Dedifferentiated amniotic fluid mesenchymal stem cell (primary cell): Measurements from ENCODE around the gene WDR37.
"Not testable (repeated sequence)": the region's sequence is repeated elsewhere in the genome, so short reads cannot be mapped to it uniquely, and the experiment has no call there.

Source experiments
- DNase-seq: peaks from one replicate; pipeline ENCODE4 v3.0.0-alpha.2; 2016; ENCODE audit errors: extremely low spot score

The WDR37 gene

DNA sequence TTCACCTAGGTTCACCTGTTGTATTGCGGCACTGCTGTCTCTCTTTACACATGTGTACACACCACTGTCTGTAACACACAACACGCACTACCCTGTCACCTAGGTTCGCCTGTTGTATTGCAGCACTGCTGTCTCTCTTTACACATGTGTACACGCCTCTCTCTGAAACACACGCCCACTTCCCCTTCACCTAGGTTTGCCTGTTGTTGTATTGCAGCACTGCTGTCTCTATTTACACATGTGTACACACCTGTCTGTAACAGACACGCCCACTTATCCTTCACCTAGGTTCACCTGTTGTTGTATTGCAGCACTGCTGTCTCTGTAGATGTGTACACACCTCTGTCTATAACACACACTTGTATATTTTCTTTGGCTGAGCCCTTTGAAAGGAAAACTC, 51.5 kb downstream of the WDR37 start:
- no peak for DNase-seq

DNA sequence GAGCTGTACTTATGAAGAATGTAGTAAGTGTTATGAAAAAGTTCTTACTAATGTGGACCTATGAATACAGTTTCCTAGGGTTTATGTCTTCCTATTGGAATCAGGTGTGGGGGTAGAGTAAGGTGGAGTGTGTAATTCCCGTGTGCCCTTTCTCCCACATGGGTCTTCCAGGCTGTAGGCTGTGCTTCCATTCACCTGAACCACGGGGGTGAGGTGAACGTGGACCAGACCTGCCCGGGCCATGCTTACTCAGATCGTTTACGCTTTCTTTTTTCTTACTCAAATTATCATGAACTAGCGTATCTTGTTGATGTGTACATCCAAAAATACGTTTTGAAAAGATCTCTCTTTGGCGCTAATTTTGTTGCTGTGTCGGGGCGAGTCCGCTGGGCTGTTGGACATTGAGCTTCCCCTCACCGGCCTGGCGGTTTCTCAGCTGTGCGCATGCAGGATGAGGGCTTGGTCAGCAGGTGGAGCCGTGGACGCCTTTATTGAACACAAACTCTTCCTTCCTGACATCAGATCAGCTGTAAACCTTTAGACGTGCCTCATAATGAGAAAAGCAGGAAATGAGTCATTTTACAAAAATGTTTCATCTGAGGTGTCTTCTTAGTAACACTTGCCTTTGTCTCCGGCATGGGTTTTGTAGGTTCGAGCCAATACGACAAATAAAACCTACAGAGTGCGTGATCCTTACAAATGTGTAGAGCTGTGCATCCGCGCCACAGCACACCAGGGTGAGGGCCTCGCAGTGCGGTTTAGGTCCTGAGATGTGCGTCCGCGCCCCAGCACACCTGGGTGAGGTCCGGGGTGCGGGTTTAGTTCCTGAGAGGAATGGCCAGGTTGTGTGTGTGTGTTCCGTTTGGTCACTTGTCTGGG, 53.8 kb downstream of the WDR37 start:
- DNase-seq = no peak

DNA sequence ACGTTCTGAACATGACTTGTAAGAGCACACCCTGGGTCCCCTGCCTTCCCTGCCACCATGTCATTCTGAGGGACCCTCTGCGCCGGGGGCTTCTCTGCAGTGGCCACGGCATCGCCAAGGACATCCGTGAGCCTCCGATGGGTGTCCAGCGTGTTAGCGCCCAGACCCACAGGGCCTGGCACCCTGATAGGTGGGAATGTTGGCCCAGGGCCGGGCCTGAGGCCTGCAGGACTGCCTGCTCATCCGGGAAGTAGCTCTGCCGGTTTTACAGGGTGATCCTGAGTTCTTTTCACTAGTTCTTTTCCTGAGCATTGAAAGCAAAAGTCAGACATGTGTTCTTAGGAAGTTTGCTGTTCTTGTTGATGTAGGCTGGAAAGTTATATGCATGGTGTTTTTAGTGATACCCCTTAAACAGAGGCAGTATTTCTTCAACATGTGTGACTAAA, 54.5 kb downstream of the WDR37 start:
- no peak for DNase-seq

DNA sequence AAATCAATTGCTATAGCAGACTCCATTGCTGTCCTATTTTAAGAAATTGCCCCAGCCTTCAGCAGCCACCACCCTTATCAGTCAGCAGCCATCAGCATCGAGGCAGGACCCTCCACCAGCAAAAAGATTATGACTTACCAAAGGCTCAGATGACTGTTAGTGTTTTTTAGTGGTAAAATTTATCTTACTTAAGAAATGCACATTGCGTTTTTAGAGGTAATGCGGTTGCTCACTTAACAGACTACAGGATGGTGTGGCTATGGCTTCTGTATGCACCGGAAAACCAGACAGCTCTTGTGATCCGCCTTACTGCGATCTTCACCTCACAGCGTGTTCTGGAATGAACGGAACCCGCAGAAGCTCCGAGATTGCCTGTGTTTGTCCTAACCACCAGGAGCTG, 58.1 kb downstream of the WDR37 start:
- DNase-seq = no peak

DNA sequence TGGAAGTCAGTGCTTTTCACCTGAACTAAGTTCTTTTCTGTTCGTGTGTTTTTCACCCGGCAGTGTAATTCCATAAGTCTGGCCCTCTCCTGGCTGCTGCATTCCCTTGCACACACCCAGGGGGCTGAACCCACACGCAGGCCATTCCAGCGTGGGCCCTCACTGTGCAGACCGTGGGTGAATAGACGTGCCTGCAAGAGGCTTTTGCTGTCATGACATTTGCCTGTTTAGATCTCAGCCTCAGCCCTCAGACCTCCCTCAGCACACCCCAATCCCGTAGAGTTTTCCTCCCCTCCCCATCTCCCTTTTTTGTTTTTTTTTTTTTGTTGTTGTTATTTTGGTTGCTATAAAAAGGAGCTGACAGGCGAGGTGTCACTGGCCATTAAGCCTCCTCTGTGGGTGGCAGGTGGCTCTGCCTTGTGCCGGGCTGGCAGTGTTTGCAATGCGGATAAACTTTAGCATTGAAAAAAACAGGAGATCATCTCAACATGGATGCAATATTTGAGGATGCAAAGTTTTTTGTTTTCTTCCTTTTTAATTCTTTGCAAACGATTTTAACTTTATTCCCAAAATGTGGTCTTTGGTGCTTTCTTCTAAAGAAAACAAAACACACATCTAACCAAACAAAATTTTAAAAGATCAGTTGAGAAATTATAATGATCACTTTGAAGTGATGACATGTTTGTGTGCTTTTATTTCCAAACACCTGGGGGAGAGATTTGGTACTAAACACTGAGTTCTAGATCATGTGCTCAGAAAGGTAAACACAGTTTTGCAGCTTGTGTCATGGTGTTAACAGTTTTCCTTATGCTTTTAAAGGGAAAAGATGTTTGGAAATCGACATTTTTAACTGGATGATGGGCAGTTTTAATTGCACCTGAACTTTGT, 58.8 kb downstream of the WDR37 start:
- no peak for DNase-seq

DNA sequence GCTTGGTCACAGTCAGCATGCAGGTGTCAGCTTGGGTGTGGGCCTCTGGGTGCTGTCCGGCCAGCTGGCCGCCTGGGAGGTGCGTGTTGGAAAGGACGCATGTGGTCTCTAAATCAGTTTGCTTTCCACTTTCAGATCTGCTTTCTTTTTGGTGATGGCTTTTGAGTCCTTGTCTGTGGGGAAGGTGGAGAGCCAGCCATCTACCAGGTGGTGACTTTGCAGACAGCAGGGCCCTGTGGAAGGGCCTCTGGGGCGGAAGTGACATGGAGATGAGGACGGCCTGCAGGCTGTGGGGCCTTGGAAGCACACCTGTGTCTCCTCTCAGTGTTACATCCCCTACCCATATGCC, 59.4 kb downstream of the WDR37 start:
- no peak for DNase-seq

DNA sequence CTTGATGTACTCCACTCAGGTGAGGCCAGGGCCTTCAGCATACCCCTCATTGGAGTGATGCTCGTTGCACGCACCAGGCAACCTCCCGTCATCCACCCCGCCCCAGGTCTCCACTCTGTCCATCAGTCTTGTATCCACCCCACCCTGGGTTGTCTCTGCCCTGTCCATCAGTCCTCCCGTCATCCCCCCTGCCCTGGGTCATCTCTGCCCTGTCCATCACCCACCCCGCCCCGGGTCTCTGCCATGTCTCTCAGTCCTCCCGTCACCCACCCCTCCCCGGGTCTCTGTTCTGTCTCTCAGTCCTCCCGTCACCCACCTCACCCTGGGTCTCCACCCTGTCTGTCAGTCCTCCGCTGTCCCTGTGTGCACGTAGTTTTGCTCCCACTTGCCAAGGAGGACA, 59.9 kb downstream of the WDR37 start:
- DNase-seq = no peak

DNA sequence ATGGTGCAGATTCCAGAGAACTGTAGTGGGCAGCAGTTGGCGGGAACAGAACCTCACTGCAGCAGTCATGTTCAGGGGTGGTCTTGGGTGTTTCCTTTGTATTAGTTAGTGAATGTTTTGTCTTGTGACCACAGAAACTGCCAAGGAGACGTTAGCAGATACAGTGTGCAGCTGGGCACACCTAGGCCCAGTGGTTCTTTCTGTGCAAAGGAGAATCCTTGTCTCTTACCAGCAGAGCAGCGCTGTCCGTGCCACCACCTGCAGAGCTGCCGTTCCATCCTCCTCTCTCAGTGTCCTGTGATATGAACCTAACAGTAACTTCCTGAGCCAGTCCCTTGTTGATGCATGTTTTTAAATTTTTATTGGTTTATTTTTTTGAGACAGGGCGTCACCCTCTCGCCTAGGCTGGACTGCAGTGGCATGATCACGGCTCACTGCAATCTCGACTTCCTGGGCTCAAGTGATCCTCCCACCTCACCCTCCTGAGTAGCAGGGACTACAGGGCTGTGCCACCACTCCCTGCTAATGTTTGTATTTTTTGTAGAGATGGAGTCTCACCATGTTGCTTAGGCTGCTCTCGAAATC, 60.6 kb downstream of the WDR37 start:
- DNase-seq = no peak

DNA sequence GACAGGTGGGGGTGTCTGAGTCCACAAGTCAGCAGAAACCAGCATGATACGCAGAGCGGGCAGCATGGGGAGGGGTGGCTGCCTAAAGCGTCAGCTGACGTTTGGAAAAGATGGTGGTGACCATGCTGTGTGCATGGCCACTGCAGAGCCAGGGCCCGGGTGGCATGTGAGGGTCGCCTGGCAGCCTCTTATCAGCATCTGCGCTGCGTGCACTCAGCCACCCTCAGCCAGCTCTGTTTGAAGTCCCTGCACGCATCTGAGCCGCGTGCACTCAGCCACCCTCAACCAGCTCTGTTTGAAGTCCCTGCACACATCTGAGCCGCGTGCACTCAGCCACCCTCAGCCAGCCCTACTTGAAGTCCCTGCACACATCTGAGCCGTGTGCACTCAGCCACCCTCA, 61.5 kb downstream of the WDR37 start:
- no peak for DNase-seq

DNA sequence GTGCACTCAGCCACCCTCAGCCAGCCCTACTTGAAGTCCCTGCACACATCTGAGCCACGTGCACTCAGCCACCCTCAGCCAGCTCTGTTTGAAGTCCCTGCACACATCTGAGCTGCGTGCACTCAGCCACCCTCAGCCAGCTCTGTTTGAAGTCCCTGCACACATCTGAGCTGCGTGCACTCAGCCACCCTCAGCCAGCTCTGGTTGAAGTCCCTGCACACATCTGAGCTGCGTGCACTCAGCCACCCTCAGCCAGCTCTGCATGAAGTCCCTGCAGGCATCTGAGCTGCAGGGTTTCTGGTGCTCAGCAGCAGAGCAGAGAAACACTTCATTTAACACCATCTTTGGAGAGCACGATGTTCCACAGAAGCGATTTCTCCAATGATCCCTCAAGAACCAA, 62.1 kb downstream of the WDR37 start:
- not testable (repeated sequence) for DNase-seq

DNA sequence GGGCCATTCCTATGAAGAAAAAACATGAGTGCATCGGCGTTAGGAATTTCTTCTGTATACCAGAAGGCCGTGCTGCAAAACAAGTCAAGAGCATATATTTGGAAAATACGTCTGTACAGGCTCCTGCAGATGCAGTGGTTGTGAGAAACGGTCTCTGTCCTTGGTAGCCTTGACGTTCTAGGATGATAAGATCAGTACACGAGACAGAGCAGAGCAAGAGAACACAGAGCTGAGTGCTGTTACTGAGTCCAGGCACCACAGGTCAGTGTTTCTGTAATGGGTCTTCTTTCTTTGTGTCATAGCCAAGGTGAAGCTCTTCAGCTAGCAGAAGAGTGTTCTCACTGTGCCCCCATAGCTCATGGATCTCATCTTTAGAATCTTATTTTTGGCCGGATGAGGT, 62.8 kb downstream of the WDR37 start:
- DNase-seq = no peak

DNA sequence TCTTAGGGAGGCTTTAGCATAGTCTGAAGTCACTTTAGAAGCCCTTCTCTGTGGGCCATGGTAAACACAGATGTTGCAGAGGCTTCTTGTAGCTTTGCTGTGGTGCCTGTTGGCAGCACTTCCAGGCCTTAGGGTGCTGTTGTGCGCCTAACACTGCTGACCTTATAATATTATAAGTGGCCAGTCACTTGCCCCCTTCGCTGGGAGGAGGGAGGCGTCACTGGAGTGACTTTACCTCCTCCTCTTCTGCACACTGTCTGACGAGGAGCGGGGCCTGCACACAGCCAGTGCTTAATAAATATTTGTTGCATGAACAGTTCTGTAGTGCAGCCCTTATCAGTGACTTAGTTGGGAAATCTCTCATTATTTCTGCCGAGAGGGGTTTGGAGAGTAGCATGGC, 63.3 kb downstream of the WDR37 start:
- no peak for DNase-seq

DNA sequence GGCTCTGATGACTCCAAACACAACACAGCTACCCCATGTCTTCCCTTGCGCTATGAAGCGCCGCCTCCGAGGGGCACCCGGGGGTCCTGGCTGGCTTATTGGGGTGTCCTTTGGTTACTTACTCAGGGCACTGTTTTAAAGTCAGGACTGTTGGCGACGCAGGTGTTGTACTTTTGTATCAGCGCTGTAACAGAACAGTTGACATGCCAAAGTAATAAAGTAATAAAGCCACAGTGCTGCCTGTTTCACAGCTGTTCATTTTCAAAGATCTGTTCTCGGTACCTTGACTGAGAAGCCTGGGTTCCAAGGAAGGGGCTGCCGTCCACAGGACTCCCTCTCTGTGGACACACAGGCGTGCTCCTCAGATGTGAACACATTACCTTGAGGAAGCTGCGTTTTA, 64.1 kb downstream of the WDR37 start:
- no peak for DNase-seq

DNA sequence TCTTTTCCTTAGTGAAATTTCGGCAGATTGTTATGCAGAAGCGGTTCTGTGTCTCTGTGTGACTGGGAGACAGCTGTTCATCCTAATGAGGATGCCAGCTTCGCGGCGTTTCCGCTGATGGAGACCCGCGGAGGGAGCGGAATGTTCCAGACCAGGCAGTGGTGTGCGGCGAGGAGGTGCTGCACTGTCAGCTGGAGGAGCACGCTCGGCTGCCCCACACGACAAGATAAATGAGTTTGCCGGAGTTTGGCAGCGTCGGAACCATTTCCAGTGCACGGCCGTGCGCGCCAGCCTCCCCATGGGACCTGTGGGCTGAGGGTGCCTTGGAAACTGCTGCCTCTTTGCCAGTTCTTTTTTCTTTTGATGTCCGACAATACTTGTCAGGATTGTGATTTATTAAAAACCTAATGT, 64.6 kb downstream of the WDR37 start:
- no peak for DNase-seq

DNA sequence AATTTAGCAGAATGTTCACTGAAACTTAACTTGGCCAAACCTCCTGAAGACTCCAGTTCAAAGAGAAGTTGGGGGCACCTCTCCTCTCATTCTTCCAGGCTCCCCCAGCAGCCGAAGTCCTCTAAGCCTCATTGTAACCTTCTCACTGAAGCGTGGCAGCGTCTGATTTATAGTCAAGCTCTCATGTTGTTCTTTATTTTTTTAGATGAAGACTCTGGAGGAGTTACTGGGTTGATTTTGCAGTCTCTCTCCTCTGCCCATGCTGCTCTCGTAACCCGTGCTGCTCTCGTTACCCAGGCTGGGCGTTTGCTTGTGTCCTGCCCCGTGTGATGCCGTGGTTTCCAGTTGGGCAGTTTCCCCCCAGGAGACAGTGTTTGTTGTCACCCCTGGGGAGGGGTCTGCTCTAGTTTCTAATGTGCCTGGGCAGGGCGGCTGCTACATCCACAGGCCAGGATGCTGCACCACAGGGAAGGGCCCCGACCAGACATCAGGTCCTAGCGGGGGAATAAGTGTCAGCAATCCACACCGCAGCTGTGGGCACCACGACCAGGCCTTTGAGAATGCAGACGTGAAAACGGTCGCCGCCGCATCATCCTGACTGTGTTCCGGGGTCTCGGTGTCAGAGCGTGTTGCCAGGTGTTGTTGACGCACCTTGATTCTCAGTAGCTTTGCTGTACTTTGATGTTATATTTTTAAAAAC, 65.2 kb downstream of the WDR37 start:
- no peak for DNase-seq

DNA sequence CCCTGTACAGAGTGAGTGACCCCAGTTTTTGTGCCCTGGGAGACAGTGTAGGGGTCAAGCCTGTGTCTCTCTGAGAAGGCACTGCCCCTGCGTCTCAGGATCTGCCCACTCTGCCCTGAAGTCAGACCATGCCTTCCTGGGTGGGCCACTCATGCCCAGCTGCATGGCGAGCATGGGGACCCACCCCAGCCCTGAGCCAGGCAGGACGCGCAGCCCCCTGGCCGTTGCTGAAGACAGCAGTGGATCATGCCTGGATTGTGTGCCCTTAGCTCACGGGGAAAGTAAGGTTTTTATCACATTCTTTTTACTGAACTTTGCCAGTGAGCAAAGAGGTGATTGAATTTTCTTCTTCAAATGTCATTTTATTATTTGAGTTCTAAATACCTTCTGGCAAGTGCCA, 66.2 kb downstream of the WDR37 start:
- DNase-seq = no peak

DNA sequence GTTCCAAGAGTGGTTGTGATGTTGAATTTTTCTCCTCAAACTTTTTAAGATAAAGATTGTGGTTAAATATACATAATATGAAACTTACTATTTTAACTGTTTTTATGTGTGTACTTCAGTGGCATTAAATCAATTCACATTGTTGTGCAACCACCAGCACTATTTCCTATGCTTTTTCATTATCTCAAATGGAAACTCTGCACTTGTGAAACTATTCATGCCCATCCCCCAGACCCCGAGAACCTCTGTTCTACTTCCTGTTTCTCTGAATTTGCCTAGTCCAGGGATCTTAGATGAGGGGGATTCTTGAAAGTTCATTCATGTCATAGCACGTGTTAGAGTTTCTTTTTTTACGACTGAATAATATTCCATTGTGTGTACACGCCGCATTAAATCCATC, 67.0 kb downstream of the WDR37 start:
- no peak for DNase-seq

DNA sequence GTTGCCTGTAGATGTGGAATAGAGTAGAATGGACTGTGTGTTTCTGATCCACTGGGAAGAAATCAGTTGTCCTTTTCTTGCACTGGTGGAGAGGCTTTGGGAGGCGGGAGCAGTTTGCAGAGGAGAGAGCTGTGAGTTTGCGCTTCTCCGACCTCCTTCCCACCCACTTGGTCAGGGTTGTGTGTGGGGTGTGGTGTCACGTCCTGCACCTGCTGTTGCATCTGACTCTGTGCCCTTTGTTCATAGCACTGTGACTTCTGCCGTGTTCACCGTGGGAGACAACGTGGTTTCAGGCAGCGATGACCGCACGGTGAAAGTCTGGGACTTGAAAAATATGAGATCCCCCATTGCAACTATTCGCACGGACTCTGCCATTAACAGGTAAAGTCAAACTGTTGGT, 67.8 kb downstream of the WDR37 start:
- DNase-seq = no peak

DNA sequence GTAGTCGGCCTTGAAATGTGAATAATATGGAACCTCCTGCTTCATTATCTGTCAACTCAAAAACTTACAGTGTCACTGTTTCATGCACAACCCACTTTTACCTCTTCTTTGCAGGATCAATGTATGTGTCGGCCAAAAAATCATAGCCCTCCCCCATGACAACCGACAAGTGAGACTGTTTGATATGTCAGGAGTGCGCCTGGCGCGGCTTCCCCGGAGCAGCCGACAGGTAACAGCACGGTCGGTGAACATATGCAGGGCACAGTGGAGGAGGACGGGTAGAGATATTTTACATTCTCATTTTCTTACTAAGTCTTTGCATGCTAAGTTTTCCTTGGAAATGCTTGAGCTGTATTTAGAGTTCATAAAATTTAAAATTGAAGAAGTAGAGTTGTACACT, 68.6 kb downstream of the WDR37 start:
- no peak for DNase-seq

DNA sequence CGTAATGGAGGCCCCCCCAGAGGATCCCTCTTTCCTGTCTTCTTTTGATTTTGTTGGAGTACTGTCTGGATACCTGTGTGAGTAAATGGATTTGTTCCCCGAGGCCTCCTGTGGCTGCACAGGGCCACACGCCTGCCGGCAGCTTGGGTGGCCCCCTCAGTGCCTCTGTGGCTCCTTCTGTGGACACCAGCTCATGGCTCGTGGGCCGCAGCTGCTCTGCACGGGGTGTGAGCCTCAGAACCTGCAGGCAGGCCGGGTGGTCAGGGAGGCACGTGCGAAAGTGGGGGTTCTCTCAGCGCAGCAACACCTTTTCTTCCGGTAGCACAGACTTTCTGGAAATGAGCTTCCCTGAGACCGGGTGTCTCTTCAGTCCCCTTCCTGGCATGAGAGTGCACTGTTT, 70.3 kb downstream of the WDR37 start:
- no peak for DNase-seq

DNA sequence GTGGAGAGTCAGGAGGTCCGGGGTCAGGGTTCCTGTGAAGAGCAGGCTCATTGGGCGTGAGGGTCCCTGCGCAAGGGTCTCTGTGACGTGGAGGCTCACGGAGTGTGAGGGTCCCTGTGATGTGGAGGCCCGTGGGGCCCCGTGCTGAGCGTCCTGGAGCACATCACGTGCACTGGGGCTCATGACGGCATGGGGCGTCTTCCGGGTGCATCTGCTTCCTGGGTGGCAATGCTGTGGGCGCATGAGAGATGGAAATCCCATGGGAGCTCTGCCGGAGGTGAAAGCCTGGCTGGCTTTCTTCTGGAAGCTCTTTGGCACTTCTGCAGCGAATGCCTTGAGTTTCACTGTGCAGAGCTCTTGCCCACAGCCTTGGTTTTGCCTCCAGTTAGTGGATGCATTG, 71.4 kb downstream of the WDR37 start:
- no peak for DNase-seq

DNA sequence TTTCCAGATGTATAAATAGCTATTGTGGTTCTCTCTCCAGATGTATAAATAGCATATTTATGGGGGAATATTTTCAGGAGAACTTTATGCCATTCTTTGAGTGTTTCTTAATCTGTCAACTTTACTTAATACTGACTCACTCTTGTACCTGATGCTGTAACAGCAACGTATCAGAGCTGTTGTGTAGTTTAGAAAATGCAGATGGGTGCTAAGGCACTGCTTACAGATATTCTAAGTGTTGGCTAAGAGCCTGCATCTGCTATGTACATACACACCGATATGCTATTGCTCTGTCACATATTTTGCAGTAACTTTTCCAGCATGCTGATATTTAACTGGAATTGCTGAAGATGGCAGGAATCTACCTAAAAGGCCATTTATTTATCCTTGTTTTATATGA, 71.9 kb downstream of the WDR37 start:
- no peak for DNase-seq
